ENCODE results near the gene DHX15. TPM values are rescaled to one million over a fixed set of nuclear protein-coding genes. Genes with fewer than 3 reads are reported as not detected.
A peak's percentile ranks its signal among the peaks of the same experiment; 100 is the strongest.

DHX15 gene
- total RNA-seq, 1 experiment from 2014 or later, result 224 TPM

- no peak for DNase-seq (ENCODE audit: low spot score)
Observed at GRCh38 chr4:24582235-24582832, 2.0 kb downstream of the DHX15 start.

- no peak for DNase-seq (ENCODE audit: low spot score)
Observed at GRCh38 chr4:24578364-24578763, 6.0 kb downstream of the DHX15 start.

GRCh38 chr4:24576276-24576675 lies 8.1 kb downstream of the DHX15 start:
- no peak for DNase-seq (ENCODE audit: low spot score)

GRCh38 chr4:24574236-24574635 lies 10.1 kb downstream of the DHX15 start:
- DNase-seq (ENCODE audit: low spot score), result no peak

- no peak for DNase-seq (ENCODE audit: low spot score)
Observed at GRCh38 chr4:24573582-24573981, 10.8 kb downstream of the DHX15 start.

- no peak for DNase-seq (ENCODE audit: low spot score)
Observed at GRCh38 chr4:24570574-24571236, 13.6 kb downstream of the DHX15 start.

- no peak for DNase-seq (ENCODE audit: low spot score)
Observed at GRCh38 chr4:24570172-24570571, 14.2 kb downstream of the DHX15 start.

- DNase-seq (ENCODE audit: low spot score), result no peak
Observed at GRCh38 chr4:24569662-24570061, 14.7 kb downstream of the DHX15 start.

- DNase-seq (ENCODE audit: low spot score), result no peak
Observed at GRCh38 chr4:24568425-24568824, 15.9 kb downstream of the DHX15 start.

- no peak for DNase-seq (ENCODE audit: low spot score)
Observed at GRCh38 chr4:24565054-24565453, 19.3 kb downstream of the DHX15 start.

- no peak for DNase-seq (ENCODE audit: low spot score)
Observed at GRCh38 chr4:24564488-24564887, 19.9 kb downstream of the DHX15 start.

- no peak for DNase-seq (ENCODE audit: low spot score)
Observed at GRCh38 chr4:24561438-24562139, 22.8 kb downstream of the DHX15 start.

- no peak for DNase-seq (ENCODE audit: low spot score)
Observed at GRCh38 chr4:24560868-24561368, 23.4 kb downstream of the DHX15 start.

GRCh38 chr4:24559889-24560288 lies 24.5 kb downstream of the DHX15 start:
- DNase-seq (ENCODE audit: low spot score), result no peak

GRCh38 chr4:24559032-24559821 lies 25.1 kb downstream of the DHX15 start:
- DNase-seq (ENCODE audit: low spot score), result no peak

- no peak for DNase-seq (ENCODE audit: low spot score)
Observed at GRCh38 chr4:24557026-24558025, 27.0 kb downstream of the DHX15 start.

- DNase-seq (ENCODE audit: low spot score), result peak; percentile 45
Observed at GRCh38 chr4:24551492-24552289, 32.7 kb downstream of the DHX15 start.

GRCh38 chr4:24550441-24551175 lies 33.7 kb downstream of the DHX15 start:
- DNase-seq (ENCODE audit: low spot score), result no peak

- no peak for DNase-seq (ENCODE audit: low spot score)
Observed at GRCh38 chr4:24547979-24548378, 36.4 kb downstream of the DHX15 start.

Measured in H4 (cell line).